ENCODE data around the gene CLCN5.

- no peak for TF ChIP-seq CTCF (IDR thresholded peaks at IDR 0.05)
- no peak for TF ChIP-seq POLR2A (IDR thresholded peaks at IDR 0.05)
- TF ChIP-seq POLR2AphosphoS5 (IDR thresholded peaks at IDR 0.05): no peak
These were observed 131.8 kb downstream of the CLCN5 start for GRCh38 chrX:50054147-50054546.

Data from prostate gland (tissue), 2 donors.